NCI-H2029 treated with DMSO at 0.1 percent for 48 hours (cell line): ENCODE data around the gene GPC6.
A peak's percentile ranks its signal among the peaks of the same experiment; 100 is the strongest.

ENCODE experiments used
- DNase-seq: peaks from one replicate; lab custom pipeline; 2025; lab: John Stamatoyannopoulos, UW

GPC6 gene

DNA sequence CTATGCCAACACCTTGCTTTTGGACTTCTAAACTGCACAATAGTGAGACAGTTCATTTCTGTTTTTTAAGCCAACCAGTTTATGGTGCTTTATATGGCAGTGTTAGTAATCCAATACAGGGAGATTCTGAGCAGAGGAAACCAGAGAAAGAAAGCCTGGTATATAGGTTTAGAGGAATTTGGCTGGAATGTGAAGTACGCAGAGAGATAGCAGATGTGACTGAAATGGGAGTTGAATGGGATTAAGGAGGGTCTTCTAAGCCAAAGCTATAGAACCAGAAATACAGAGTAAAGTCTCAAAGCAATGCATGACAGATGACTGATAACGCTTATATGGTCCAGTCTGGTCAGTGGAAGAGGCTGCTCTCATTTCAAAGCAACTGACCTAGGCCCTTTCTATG lies 453.7 kb downstream of the GPC6 start:
- DNase-seq: no peak

DNA sequence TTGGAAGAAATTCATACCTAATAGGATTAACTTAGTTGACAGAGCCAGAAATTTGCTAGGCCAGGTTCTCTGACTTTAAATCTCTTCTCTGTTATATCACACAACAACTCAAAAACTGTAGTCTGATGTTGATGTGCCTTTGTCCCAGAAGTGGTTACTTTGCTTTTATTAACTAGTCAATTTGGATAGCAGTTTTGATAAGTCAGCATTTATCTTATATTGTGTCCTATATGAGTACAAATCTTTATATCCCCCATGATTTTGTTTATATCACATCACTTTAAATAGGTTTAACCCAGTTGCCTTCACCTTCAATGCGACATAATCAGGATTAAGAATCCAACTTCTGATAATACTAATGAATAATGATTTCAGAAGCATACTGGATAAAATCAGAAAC lies 459.3 kb downstream of the GPC6 start:
- no peak for DNase-seq

DNA sequence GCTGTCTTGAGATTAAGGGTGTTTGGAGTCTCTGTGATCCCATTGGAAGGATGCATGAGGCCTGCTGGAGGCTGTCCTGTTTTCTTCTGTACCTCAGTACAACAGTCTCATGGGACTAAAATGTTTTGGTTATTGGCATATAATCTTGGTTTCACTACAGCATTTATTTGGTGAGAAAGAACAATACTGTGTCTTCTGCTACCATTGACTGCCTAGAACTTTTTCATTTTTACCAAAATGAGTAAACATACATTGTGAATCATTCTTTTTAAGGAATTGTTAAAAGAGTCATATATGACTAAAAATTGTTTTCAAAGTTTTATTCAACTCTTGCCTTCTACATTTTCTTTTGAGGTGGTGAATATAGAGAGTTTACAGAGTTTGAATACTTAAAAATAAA lies 459.8 kb downstream of the GPC6 start:
- no peak for DNase-seq

DNA sequence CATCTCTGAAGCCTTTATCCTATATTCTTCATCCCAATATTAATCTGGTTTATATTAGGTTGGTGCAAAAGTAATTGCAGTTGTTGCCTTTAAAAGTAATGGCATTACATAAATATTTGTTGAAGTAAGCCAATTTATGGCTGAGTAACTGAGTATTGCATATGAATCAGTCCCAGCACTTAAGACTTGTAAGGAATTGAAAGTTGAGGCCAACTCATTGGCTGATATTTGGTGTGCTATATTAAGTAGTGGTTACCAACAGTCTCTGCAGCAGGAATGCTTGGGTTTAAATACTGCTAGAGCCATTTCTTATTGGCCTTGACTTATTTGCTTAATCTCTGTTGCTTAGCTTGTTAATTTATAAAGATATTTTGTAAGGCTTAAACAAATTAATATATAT lies 460.7 kb downstream of the GPC6 start:
- no peak for DNase-seq

DNA sequence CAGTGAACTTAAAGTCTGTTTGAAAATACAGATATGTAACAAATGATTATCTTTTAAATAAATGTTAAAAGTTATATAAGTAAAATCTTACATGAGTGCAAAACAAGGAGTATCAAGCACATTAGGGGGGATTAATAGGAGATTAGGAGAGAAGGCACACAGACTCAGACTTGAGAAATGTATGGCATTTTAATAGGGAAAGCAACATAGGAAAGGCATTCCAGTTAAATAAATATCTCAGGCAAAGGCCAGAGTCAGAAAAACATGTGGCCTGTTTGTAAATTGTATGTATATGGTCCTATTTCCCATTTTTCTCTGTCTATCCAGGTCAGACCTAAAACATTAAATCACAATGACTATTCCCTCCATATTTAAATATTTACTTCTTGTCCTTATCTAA lies 462.7 kb downstream of the GPC6 start:
- DNase-seq: no peak

DNA sequence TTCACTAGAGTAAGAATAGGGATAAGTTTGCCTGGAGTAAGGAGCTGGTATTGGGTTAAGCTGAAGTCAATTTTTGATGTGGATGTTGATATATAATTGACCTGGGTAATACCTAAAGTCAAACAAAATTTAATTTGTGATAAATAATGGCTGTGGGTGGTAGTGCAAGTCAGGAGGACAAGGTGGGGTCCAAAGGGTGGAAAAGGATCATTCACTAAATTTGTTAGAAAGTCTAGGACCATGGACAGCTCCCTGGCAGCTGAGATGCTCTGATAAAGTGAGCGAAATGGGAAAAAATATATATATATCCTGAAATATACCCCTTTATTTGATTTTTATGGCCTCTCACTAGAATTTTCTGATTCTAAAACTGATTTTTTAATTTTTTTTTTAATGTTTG lies 463.5 kb downstream of the GPC6 start:
- DNase-seq: no peak

DNA sequence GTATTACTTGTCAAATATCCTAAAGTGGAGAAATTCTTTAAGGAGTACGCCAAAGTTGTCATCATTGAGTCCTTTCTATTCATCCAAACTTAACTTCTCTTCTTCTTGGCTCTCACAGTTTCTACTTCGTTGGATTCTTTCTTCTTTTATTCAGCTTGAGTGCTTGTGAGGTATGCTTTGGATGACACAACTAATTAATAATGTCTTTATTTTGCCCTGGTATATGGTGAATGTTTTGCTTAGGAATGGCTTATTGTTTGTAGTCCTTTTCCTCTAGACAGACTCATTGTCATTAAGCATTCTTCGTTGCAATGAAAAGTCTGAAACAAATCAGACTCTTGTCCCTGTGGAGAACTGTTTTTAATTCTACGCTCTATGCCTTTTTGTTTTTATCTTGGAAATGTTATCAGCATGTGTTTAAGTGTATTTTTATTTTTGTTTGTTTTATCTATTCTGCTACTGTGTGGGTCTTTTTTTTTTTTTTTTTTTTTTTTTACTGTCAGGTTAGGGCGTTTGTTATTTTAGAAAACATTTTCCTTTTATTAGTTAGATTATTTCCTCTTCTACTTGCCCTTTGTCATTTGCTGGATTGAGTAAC lies 471.5 kb downstream of the GPC6 start:
- DNase-seq: no peak

GRCh38 chr13:93700115-93700514 lies 473.5 kb downstream of the GPC6 start:
- DNase-seq: peak; percentile 19

DNA sequence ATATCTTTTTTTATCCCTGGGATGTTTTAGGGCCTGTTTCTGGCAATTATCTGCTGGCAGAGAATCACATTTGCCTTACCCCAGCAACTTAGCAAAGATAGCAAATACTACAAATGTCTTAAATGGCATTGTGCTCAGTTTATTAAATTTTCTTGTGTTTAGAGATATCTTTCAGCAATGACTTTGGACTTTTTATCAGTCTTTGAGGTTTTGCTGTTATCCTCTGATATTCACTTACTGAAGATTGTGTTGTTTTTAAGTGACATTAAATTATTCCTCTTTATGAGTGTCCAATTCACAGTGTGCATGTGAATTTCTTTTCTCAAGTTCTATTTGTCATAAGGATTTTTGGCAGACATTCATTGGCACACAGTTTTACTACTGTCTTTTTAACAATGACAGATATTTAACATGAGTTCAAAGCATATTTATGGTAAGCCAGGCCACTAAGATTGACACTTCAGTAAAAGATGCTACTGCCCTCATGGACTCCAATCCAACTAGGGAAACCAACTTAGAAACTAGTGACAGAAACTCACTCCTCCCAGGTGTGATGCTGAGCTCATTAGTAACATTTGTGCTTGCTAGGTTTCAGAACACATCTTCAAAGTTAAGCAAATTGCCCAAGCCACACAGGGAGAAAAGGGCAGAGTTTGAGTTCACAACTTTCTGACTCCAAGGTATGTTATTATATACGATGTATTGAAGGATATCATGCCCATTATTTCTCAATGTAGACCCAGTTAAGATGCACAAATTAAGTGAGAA lies 481.9 kb downstream of the GPC6 start:
- no peak for DNase-seq

GRCh38 chr13:93709506-93710244 lies 483.1 kb downstream of the GPC6 start:
- no peak for DNase-seq

DNA sequence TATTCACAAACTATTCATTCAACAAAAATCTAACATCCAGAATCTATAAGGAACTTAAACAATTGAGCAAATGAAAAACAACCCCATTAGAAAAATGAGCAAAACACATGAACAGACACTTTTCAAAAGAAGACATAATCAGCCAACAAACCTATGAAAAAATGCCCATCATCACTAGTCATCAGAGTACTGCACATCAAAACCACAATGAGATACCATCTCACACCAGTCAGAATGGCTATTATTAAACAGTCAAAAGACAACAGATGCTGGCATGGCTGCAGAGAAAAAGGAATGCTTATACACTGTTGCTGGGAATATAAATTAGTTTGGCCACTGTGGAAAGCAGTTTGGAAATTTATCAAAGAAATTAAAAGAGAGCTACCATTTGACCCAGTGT lies 487.6 kb downstream of the GPC6 start:
- no peak for DNase-seq

DNA sequence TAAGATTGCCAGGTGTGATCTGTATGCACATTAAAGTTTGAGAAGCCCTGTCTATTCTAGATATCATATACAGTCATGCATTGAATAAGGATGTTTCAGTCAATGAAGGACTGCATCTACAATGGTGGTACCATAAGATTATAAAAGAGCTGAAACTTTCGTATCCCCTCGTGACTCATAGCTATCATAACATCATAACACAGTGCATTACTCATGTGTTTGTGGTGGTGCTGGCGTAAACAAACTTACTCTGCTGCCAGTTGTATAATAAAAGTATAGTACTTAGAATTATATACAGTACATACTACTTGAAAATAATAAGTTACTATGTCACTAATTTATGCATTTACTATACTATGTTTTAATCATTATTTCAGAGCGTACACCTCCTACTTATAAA lies 489.3 kb downstream of the GPC6 start:
- no peak for DNase-seq

GRCh38 chr13:93716623-93717022 lies 490.0 kb downstream of the GPC6 start:
- no peak for DNase-seq

DNA sequence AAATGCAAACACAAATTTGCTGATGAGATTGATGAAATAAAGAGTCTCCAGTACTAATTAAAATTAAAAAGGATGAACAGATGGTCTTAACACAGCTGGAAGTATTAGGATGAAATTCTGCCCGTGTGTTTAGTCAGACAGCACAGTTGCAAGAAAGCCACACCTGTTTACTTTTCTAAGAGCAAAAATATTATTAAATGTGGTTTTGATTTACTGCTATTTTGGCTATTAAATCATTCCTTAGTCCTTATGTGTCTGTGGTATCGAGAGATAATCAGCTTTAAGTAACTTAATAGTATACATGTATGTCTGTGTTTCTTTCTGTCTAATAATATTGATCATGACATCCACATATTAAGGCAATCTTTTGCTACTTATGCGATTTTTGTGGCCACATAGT lies 494.9 kb downstream of the GPC6 start:
- no peak for DNase-seq

DNA sequence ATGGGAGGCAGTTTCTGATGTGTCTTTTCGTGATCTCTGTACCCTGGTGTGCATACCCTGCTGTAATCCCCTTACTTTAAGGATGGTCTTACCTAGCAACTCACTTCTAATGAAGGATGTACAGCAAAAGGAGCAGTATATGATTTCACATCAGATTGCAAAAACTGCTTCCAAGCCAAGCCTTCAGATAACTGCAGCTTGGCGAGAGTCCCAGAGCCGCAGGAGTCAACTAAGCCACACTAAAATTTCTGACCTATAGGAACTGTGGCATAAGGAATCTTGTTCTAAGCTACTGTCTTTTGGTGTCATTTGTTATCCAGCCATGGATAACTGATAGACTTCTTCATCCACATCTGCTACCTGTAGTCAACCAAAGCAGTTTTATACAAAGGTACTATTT lies 496.7 kb downstream of the GPC6 start:
- no peak for DNase-seq

DNA sequence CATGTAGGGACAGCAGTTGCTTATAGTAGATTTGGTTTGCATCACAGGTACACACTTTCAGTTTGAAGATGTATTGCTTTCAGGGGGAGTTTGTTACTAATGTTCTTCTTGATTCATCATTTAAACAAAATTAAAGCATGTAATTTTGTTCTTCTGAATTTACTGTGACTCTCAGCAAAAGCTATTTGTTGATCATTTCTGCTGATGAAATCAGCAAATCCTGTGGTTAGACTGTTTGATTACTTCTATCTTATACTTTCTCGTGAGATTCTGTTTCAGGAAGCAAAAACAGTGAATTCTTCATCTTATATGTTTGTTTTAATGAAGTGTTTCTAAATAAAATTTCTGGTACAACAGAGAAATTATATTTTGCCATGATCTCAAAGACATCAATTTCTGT lies 497.6 kb downstream of the GPC6 start:
- DNase-seq: no peak

DNA sequence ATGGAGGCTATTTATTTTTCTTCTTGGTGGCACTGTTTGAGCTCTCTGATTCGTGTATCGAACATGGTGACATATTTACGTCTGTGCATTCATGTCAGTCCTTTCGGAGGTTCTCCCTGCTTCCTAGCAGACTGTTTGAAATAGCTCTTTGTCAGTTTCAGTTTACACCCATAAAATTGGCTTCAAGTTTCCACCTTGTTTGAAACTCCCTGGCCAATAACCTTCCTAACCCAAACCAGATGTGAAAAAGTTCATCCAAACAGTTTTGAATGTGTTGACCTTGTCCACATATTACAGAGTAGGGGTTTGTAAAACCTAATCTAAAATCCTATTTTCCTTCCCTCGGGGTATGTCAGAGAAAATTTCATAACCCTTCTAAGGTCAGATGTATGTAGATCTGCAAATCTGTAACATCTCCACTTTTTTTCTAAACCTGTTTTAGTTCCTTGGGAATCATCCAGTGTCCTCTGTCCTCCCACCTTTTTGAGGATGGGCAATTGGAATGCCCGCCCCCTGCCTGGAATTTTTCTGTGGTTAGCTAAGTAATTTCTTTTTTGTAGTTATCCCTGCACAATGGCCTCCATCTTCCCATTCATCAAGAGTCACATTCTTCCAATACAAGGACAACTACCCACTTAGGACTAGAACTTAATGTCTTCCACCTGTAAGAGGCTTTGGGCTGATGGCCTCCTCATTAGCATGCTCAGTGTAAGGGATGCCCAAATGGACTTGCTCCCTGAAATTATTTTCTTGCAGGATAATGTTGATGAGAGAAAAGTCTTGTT lies 499.8 kb downstream of the GPC6 start:
- DNase-seq: no peak

DNA sequence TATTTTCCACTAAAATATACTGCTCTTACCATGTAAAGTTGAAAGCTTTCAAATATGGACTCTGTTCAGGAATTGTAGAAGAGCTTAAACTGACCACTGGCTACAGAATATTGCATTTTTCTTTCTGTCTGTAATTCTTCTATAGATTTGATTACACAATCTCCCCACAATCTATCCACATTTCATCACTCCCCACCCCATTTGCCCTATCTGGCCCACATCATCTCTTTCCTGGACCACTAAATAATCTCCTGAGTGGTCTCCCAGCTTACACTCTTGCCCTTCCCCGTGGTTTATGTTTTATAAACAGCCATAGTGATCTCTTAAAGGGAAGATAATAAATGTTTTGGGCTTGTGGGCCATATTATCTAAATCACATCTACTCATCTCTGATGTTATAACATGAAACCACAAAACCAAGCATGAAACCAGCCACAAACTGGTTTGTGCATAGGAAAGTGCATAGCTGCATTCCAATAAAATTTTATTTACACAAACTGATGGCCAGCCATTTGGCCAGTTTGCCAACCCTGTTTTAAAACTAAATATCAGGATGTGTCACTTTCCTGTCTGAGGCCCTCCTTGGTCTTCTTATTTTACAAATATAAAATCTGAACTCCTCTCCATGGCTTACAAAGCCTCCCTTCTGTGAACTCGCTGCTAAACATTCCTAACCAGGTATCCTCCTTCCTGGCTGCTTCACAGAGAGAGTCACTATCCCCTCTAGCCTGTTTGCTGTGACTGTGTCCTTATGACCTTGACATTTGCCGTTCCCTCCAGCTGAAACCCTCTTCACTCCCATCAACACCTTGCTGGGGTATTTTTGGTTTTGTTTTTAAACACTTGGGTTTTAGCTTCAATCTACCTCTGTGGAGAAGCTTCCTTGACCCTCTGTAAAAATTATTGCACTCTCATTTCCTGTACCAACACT lies 500.9 kb downstream of the GPC6 start:
- no peak for DNase-seq

GRCh38 chr13:93729383-93729782 lies 502.8 kb downstream of the GPC6 start:
- no peak for DNase-seq

- no peak for DNase-seq
Measured at GRCh38 chr13:93730780-93731179, 504.2 kb downstream of the GPC6 start.

DNA sequence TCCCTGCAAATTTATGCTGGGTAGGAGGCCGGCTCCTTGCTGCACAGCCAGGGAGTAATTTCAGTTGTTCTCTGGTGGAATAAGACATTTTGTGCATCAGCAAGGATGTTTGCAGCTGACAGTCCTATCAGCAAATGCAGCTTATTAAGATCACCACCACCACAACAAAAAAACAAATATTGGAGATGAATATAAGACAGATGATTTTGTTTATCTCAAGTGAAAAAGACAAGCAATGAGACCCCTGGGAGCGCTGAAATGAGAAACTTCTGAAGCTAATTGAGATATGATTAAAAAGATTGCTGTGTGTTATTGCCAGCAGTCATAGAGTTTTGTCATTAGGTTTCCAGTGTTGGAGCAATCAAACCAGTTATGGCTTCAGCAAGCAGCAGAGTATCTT lies 505.6 kb downstream of the GPC6 start:
- no peak for DNase-seq
